Measurements from ENCODE around the gene RASSF1.
A peak's percentile ranks its signal among the peaks of the same experiment; 100 is the strongest.

Gene RASSF1

GRCh38 chr3:50350213-50350526 is 9.5 kb upstream of the RASSF1 start:
- in situ Hi-C loops (cut with HindIII; ENCODE audit: low pct_ligation_motif_present, low pct_unique_long_range_greater_than_20kb, low sequenced_read_pairs), result no loop called here
- DNase-seq, result no peak

GRCh38 chr3:50347187-50347813 is 6.7 kb upstream of the RASSF1 start:
- in situ Hi-C loops (cut with HindIII; ENCODE audit: low pct_ligation_motif_present, low pct_unique_long_range_greater_than_20kb, low sequenced_read_pairs), result no loop called here
- peak; percentile 64 for DNase-seq

- in situ Hi-C loops (cut with HindIII; ENCODE audit: low pct_ligation_motif_present, low pct_unique_long_range_greater_than_20kb, low sequenced_read_pairs), result no loop called here
- DNase-seq, result peak; percentile 61
Measured at GRCh38 chr3:50345586-50346234, 5.1 kb upstream of the RASSF1 start, which contains the start of gene ZMYND10. ZMYND10 (minus strand) TSS chr3:50345732; CDS start chr3:50345579, 153 bp downstream.

GRCh38 chr3:50345008-50345407 is 4.4 kb upstream of the RASSF1 start:
- DNase-seq, result no peak
- in situ Hi-C loops (cut with HindIII; ENCODE audit: low pct_ligation_motif_present, low pct_unique_long_range_greater_than_20kb, low sequenced_read_pairs), result no loop called here

GRCh38 chr3:50342813-50343633 is 2.4 kb upstream of the RASSF1 start:
- no peak for DNase-seq
- in situ Hi-C loops (cut with HindIII; ENCODE audit: low pct_ligation_motif_present, low pct_unique_long_range_greater_than_20kb, low sequenced_read_pairs), result no loop called here

GRCh38 chr3:50341996-50342650 is 1.5 kb upstream of the RASSF1 start:
- in situ Hi-C loops (cut with HindIII; ENCODE audit: low pct_ligation_motif_present, low pct_unique_long_range_greater_than_20kb, low sequenced_read_pairs), result no loop called here

GRCh38 chr3:50341537-50341936 is 901 bp upstream of the RASSF1 start:
- no peak for DNase-seq
- in situ Hi-C loops (cut with HindIII; ENCODE audit: low pct_ligation_motif_present, low pct_unique_long_range_greater_than_20kb, low sequenced_read_pairs), result no loop called here

More at GRCh38 chr3:50341996-50342650, 1.5 kb upstream of the RASSF1 start:
- no peak for DNase-seq

- in situ Hi-C loops (cut with HindIII; ENCODE audit: low pct_ligation_motif_present, low pct_unique_long_range_greater_than_20kb, low sequenced_read_pairs), result no loop called here
- no peak for DNase-seq
Measured at GRCh38 chr3:50340147-50340447, 539 bp downstream of the RASSF1 start.

- in situ Hi-C loops (cut with HindIII; ENCODE audit: low pct_ligation_motif_present, low pct_unique_long_range_greater_than_20kb, low sequenced_read_pairs), result no loop called here
- no peak for DNase-seq
Measured at GRCh38 chr3:50339485-50340146, 1.0 kb downstream of the RASSF1 start.

- no peak for DNase-seq
- in situ Hi-C loops (cut with HindIII; ENCODE audit: low pct_ligation_motif_present, low pct_unique_long_range_greater_than_20kb, low sequenced_read_pairs), result no loop called here
Measured at GRCh38 chr3:50338965-50339364, 1.7 kb downstream of the RASSF1 start.

- peak; percentile 98 for DNase-seq
- in situ Hi-C loops (cut with HindIII; ENCODE audit: low pct_ligation_motif_present, low pct_unique_long_range_greater_than_20kb, low sequenced_read_pairs), result no loop called here
Measured at GRCh38 chr3:50337175-50337861, 3.3 kb downstream of the RASSF1 start.

- peak; percentile 35 for DNase-seq
- in situ Hi-C loops (cut with HindIII; ENCODE audit: low pct_ligation_motif_present, low pct_unique_long_range_greater_than_20kb, low sequenced_read_pairs), result no loop called here
Measured at GRCh38 chr3:50336452-50337174, 4.0 kb downstream of the RASSF1 start.

GRCh38 chr3:50334339-50335075 is 6.1 kb downstream of the RASSF1 start:
- in situ Hi-C loops (cut with HindIII; ENCODE audit: low pct_ligation_motif_present, low pct_unique_long_range_greater_than_20kb, low sequenced_read_pairs), result no loop called here
- no peak for DNase-seq

- in situ Hi-C loops (cut with HindIII; ENCODE audit: low pct_ligation_motif_present, low pct_unique_long_range_greater_than_20kb, low sequenced_read_pairs), result no loop called here
- no peak for DNase-seq
Measured at GRCh38 chr3:50333744-50334328, 6.8 kb downstream of the RASSF1 start.

- no peak for DNase-seq
- in situ Hi-C loops (cut with HindIII; ENCODE audit: low pct_ligation_motif_present, low pct_unique_long_range_greater_than_20kb, low sequenced_read_pairs), result no loop called here
Measured at GRCh38 chr3:50331364-50331907, 9.2 kb downstream of the RASSF1 start.

- in situ Hi-C loops (cut with HindIII; ENCODE audit: low pct_ligation_motif_present, low pct_unique_long_range_greater_than_20kb, low sequenced_read_pairs), result no loop called here
- DNase-seq, result no peak
Measured at GRCh38 chr3:50330330-50330729, 10.3 kb downstream of the RASSF1 start.
